A673 (cell line): ENCODE results near the gene FAM3B.

Experiments used
- CTCF ChIP-seq: fragments of 300-800, 200-600 bp; sonication (generic); conservative IDR thresholded peaks from 2 replicates; pipeline ENCODE4 v1.5.1; 2017; ENCODE audit warnings: low read depth, mild to moderate bottlenecking, antibody characterized with exemption, low read length, moderate library complexity, mixed read lengths
- EZH2 ChIP-seq: fragments of 200-600 bp; sonication (generic); IDR thresholded peaks from 2 replicates; pipeline ENCODE4 v1.6.1; 2017; ENCODE audit warnings: borderline replicate concordance, low read depth, mild to moderate bottlenecking, mixed read lengths, antibody characterized with exemption, low read length; ENCODE audit not compliant: poor library complexity, severe bottlenecking

GRCh38 chr21:41398831-41399230 is 82.2 kb downstream of the FAM3B start:
- no peak for TF ChIP-seq CTCF
- no peak for TF ChIP-seq EZH2
